HuH-7 (cell line): Measurements from ENCODE around the gene RETREG3.

Experiments used
- DNase-seq: peaks from one replicate; pipeline ENCODE4 v3.0.0; 2011; ENCODE audit warnings: low spot score

RETREG3 gene

GRCh38 chr17:42530952-42531454 is 78.2 kb downstream of the RETREG3 start:
- DNase-seq: peak; percentile 65
